Occipital lobe (tissue), 2 donors: ENCODE results near the gene GRIK3. TPM values are rescaled to one million over a fixed set of nuclear protein-coding genes. Genes with fewer than 3 reads are reported as not detected.

Source experiments
- DNase-seq: peaks from one replicate; lab custom pipeline; 2025; lab: John Stamatoyannopoulos, UW
- total RNA-seq: library from RNA; depleted of rRNA; stranded (reverse); fragments of >200 nt; gene quantifications from one replicate; pipeline ENCODE4 v1.2.3, GENCODE V29; 2014

GRIK3 gene
- total RNA-seq, 1 donor from 2014 or later = 32.0 TPM

DNA sequence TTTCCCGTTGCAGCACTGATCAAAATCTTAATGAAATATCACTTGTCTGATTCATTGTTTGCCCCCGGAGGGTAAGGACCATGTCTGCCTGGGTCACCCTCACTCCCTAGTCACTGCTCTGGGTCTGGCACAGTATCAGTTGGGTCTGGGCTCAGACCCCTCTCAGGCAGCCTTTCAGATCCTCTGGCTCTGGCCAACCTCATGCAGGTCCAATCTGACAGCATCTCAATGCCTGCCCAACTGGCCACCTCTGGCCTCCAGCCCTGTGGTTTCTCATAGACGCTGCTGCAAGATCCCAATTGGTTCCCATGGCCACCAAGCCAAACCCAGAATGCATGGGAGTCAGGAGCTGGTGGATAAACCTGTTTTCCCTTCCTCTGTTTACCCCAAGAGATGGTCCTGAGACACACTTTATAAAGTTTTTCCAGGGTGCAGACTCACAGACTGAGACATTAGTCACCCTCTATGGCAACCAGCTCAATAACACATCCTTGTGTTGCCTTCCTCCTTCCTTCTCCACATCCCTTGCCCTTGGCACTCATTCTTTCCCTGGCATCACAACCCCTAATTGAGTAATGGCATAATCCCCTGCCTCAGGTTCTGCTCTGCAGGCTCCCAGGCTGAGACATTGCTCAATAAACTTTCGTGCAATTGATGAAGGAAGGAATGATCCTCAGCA lies 199.2 kb downstream of the GRIK3 start:
- DNase-seq = no peak

DNA sequence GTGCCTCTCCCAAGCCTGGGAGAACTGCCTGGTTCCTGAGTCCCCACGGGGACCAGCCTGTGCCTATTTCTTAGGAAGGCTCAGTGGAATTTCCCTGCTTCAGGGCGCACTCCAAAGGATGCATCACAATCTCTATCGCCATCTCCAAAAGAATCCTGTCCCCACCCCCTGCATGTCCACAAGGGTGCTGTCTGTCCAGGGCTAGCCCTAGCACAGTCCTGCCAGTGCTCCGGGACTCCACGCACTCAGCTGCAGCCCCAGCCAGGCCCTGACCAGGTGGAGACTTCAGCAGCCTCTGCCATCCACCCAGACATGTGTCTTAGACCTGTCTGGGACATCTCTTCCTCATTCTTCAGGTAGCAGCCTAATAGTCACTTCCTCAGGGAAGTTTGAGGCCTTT lies 199.7 kb downstream of the GRIK3 start:
- no peak for DNase-seq

DNA sequence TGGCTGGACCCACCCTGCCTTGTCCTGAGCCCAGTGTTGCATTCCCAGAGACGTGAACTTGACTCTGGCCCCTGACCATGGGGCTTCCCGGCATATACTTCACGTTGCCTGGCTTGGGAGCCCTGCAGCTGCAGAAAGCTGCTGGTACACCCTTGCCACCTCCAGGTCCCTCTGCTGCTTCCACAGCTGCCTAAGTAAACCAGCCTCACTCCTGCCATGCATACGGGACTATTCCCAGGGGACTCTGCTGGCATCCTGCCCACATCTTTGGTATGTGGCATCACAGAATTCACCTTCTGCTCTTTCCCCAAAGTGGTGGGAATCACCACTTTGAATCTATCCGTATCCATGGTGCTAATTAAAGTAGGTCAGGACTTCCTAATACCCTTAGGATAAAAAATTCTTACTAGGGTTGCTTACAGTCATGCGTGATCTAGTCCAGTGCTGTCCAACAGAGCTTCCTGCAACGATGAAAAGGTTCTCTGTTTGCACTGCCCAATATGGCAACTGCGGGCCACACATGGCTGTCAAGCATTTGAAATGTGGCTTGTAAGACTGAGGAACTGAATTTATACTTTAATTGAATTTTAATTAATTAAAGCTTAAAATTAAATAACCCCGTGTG lies 203.0 kb downstream of the GRIK3 start:
- no peak for DNase-seq

DNA sequence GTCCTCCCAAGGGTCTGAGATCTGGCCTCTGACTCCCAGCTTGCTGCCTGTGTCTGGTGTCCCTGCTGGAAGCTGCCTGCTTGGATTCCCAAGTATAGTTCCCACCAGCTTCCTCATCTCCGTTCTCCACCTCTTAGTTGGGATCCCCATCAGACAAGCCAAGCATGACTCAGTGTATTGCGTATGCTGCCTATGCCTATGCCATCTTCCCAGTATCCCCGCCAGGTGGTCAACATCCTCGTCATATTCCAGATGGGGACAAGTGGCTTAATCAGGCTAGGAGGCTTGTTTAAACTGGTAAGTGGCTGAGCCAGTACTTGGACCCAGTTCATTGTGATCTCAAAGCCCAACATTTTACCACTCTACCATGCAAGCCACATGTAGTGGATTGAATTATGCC lies 204.4 kb downstream of the GRIK3 start:
- no peak for DNase-seq

DNA sequence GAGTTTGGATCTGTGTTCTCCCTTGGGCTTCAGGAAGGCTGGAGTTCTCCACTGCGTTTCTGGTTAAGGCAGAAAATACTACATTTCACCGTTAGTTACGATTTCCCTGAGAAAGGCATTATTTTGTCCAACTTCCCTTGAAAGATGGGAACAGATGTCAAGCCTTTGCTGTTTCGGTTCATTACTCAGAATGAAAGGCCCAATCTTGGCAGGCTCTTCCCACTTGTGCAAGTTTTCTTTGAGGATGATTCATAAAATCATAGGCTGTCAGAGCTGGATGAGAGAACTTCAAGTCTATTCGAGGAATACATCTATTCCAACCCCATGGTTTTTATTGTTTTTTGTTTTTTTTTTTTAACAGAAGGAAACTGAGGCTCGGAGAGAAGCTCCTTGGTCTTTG lies 205.2 kb downstream of the GRIK3 start:
- DNase-seq = no peak

DNA sequence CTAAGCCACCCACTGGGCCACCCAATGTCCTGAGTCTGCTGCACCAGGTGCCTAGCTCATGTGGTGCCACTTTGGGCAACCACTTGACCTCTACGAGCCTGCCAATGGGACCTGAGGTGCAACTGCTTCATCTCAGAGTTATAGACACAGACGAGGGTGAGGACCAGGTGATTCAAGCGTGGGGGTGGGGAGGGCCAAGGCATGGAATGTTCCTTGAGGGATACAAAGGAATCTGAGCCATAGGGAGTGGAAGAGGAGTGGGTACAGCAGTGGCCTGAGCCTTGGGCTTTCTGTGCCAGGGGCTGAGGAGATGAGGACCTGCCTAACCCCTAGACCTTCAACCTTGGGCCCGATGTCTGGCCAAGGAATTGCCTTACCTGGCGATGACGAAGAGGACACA lies 209.1 kb downstream of the GRIK3 start:
- DNase-seq = no peak

DNA sequence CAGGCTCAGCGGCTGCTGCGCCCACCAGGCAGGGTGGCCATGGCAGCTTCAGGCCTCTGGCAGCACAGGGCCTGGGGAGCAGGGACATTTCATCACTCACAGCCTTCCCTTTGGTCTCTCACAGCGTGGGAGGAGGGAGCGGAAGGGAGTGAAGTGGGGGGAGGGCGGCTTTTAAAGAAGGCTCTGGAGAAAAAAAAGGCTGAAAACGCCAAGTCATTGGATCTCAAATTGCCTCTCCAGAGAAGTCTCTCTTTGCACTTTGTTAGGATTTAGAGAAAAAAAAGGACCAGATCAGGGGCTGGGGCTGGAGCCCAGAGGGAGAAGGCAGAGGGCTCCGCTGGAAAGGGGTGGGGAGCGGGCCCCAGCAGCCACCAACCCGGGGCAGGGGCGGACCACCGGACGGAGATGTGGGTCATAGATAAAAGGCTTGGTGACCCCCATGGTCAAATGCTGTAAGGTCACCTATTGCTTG lies 209.9 kb downstream of the GRIK3 start:
- DNase-seq = no peak

DNA sequence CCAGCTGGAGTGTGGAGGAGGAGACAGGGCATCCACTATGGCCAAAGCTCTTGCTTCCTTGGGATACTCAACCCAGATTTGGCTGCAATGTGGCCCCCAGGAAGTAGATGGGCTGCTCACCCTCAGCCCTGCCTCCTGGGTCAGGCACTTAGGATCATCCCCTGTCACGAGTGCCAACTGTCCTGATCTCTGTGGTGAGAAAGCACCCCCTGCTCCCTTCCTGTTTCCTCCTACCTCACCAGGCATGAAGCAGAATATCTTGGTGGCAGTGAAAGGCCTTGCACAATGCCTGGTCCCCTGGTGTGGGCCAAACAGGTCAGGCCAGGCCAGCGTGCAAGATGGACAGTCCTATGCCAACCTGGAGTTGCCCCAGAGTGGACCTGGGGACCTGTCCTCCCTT lies 211.7 kb downstream of the GRIK3 start:
- DNase-seq = no peak

DNA sequence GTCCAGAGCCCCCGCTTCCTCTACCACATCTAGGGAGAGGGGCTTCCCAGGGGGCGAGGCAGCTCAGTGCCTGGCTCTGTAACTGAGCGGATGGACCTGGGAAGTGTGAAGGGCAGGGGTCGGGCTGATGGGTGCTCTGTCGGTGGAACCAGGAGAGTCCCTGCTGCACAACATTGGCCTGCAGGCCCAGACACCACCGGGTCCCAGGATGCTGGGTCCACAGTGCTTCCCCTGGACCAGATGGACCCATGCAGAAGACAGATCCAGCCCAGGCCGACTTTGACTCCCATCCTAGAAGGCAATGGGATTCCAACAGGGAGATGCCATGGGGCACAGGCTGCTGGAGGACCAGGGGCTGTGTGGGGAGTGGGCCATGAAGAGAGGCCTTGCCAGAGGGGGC lies 212.9 kb downstream of the GRIK3 start:
- no peak for DNase-seq

DNA sequence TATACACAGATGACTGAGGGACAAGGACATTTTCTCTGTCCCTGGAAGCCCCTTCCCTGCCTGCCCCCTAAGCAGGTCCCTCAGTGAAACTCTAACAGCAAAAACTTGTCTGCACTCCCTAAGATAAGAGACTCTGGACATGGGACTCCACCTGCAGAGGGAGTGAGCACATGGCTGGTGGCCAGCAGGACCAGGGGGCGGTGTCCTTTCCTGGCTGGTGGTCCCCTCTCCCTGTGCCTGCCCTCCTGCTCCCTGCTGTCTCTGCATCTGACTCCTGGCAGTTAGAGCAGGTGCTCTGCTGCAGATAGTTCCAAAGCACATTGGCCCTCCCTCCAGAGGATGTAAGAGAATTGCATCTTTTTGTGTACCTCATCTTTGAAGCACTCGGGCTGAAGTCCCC lies 215.5 kb downstream of the GRIK3 start:
- DNase-seq = no peak

DNA sequence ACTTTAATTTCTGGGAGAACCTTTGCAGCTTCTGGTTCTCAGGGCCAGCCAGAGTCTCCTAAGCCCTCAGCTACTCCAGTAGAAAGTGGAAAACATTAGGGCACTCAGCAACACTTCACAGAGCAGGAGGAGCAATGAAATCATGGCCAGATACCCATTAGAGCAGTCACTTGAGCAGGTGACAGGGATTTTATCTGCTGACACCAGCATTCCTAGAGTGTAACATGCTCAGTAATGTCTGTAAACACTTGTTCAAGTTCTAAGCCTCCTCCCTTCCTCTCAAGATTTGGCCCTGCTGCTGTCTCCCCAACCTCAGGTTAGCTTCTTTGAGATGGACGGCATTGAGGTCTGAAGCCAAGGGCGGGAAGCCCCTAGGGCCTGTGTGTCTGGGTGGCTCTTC lies 218.0 kb downstream of the GRIK3 start:
- DNase-seq = no peak

DNA sequence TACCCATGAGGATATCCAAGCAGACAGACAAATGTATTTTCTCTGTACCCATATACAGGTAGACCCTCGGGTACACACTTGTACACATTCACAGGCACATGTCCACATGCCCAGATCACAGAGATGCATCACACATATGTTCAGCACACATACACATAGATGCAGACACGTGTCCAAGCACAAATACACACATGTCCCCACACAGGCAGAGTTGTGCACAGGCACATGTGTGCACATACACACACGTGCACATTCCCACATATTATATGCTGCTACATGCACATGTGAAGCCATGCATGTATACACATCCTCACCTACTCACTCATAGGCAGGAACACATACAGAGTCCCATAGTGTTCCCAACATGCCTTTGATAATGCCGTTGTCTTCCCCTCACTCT lies 219.5 kb downstream of the GRIK3 start:
- no peak for DNase-seq

DNA sequence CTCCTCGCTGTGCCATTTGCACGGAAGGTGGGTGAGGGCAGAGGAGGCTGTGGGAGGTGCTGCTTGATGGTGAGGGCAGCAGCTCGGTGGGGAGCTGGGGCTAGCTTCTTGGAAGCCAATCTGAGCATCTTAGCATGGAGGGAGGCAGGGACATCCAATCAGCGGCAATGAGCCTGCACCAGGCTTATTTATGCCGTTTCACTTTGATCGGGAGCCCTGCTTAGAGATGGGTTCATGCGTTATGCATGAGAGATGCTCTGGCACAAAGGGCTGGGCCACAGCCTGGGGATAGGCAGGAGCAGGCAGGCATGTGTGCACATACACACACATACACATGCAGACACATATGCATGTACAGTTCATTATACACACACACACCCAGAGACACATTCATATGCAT lies 220.2 kb downstream of the GRIK3 start:
- no peak for DNase-seq

DNA sequence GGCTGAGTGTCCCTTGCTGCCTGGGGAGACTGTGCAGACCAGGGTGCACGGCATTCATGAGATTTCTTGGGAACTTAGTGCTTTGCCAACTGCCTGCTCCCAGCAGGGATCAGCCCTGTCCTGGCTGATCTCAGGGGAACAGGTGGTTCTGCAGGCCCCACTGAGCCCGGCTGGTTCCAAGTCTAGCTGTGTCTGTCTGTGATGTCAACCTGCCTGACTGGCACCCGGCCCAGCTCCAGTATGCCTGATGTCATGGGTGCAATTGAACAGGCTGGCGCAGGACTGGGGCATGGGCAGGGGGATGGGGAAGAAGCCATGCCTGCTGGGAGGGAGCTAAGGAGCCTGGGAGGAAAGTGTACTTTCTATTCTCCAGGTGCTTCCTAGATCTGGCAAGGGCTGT lies 227.1 kb downstream of the GRIK3 start:
- no peak for DNase-seq

DNA sequence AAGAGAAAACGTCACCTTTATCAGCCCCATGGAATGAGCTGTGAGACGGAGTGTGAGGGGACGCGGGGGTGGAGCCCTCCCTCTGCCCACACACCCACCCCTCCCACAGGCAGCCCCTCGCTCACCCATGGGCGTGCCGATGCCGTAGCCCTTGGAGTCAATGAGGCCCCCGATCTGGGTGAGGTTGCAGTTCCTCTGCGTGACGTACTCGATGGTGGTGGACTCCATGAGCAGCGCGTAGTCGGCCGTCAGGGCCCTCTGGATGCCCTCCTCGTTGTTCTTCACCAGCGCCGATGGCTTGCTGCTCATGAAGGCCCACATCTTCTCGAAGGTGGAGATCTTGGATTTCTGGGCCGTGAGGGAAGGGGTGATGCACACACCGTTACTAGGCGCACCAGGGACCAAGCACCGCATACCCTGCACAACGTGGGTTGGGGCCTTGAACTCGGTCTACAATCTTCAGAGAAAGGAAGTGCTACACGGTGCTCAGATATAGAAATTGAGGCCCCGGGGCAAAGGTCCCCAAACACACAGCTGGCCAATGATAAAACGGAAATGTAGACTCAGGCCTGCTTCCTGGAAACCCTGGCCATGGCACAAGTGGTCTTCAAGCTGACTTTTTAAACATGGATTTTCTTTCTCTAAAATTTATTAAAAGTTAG lies 228.2 kb downstream of the GRIK3 start:
- no peak for DNase-seq

DNA sequence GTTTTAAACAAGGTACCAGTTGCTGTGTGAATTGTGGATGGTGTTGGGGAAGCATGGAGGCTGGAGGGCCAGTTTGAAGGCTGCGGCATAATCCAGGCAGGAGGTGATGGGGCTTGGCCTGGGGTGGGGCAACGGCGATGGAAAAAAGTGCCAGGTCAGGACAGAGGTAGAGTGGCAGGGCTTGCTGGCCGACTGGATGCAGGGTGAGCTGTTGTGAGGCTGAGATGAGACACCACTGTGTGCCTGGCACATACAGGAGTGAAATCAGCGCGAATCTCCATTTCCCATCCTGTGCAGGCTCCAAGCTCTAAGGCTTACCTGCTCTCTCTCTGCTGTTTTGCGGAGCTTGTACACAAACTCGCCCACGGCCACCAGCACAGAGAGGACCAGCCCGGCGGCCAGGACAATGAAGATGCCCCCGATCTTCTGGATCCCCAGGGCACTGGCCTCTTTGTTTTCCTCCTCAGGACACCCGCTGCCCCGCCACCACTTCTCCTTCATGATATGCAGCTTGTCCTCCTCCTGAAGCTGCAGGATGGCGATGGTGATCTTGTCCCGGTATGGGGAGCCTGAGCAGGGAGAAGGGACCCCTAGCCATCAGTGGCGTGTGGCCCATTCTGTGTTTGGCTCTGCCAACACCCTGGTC lies 229.5 kb downstream of the GRIK3 start:
- no peak for DNase-seq

DNA sequence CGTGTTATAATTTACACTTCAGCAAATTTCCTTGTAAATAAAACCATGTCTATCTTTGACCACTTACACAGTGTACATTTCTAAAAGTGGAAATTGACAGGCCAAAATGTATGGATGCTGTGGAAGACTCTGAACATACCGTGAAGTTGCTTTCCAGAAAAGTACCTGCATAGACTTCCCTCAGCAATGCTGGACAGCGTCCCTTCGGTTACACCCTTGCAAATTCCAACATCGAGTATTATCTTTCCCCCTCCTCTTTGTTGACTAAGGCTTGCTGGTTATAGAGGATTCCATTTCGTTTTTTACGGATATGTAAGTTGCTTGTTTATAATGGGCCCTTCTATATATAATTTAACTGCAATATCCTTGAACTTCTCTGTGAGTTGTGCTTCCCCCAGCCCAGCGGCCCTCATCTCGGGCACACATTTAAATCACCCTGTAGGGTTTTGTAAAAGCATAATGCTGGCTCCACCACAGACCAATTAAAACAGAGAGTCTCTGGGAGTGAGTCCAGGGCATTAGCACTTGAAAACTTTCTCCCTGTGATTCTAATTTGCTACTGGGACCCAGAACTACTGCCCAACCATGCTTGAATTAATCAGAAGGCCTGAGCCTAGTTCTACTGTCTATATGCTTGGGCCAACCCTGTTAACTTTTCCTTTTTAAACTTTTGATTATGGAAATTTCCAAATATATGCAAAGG lies 230.3 kb downstream of the GRIK3 start:
- DNase-seq = no peak

DNA sequence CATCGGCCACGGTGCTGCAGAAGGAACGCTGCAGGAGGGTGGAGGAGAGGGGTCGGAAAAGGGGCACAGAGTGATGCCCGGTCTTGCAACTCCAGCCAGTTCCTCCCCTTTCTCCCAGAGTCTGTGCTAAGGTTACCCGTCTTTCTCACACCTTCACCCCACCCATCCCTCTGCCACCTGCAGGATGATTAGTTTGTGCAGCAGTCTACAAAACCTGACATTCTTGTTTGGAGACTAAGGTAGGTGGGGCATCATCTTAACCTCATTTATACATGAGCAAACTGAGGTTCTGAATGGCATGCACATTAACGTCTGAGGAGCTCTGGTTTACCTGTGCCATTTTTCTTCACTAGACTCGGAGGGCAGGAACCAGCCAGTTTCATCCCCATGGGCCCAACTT lies 232.3 kb downstream of the GRIK3 start:
- DNase-seq = no peak

DNA sequence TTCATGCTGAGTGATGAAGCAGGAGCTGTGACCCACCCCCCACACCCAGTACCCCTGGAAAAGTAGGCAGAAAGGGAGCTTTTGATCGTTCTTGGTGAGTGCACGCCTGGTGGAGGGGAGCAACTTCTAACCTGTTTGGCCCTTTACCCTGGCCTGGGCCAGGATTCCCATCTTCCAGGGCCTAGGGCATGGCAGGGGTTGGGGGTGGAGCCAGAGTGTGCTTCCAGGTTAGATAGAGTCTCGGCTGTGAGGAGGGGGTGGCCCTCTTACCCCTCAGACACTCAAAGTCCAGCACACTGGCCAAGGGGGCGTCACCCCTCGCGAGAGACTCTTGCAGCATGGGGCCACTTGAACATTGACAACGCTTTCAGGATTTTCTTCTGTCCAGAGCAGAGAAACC lies 236.6 kb downstream of the GRIK3 start:
- DNase-seq = no peak

DNA sequence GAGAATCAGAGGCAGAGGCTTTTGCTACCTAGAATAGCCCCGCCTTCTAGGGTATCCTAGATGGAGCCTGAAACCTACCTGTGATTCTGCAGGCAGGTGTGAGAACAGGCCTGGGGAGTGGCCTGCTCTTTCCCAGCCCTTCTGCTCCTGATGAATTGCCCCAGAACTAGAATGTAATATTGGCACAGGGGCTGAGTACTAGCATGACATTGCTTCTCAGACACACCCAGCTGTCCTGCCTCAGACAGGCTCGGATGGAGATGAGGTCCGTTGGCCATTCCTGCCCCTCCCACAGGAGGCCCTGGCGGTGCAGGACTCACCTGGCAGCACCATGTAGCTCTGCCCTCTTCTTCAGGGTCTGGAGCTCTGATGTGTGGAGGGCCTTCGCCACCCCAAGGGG lies 237.6 kb downstream of the GRIK3 start:
- no peak for DNase-seq

DNA sequence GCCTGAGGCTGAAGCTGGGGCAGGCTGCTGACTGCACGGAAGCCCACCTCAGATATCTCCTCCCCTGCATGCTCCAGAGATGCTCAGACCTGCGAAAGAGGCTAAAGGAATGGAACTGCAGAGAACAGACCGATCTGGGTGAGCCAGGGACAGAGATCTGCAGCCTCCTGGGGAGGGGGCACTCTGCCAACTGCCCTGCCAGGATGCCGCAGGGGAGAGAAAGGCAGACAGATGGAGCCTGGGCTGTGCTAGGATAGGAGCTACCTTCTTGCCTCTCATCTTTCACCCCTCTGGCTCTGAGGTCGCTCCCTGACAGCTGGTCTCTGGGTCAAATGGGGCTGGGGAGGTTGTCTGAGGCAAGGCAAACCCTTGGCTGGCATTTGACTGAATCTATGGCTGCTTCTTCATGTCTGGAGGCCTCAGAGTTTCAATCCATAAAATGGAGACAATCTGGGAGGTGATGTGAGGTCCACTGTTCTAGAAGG lies 238.2 kb downstream of the GRIK3 start:
- no peak for DNase-seq

DNA sequence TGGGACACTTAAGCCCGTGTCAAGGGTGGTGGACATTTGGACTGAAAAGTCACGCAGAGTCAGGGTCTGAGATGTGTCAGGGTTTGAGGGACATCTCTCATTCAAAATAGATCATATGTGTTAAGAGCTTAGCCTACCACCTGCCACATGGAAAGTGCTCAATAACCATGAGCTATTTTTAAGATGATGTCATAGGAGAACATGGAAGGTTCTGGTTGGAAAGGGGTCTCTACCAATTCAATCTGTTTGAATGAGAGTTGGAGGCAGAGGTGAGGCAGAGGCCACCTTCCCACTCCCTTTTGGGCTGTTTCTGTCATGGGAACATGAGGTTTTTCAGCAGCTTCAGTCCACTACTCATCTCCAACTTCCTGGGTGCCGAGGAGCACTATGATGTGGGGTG lies 239.9 kb downstream of the GRIK3 start:
- DNase-seq = no peak
